Measurements from ENCODE around the gene ALOX12B. TPM values are rescaled to one million over a fixed set of nuclear protein-coding genes. Genes with fewer than 3 reads are reported as not detected.

The ALOX12B gene
- total RNA-seq, 4 donors from 2014 or later: 0.83 TPM; not detected in 3

GRCh38 chr17:8056976-8057625 is 30.4 kb downstream of the ALOX12B start:
- H3K9me3 ChIP-seq: no peaks in the 10 kb centered on the region
- no peaks in the 10 kb centered on the region for H3K36me3 ChIP-seq
- DNase-seq: no peak
- no peak for TF ChIP-seq POLR2A (IDR thresholded peaks at IDR 0.05)
- TF ChIP-seq, protein P1, sequence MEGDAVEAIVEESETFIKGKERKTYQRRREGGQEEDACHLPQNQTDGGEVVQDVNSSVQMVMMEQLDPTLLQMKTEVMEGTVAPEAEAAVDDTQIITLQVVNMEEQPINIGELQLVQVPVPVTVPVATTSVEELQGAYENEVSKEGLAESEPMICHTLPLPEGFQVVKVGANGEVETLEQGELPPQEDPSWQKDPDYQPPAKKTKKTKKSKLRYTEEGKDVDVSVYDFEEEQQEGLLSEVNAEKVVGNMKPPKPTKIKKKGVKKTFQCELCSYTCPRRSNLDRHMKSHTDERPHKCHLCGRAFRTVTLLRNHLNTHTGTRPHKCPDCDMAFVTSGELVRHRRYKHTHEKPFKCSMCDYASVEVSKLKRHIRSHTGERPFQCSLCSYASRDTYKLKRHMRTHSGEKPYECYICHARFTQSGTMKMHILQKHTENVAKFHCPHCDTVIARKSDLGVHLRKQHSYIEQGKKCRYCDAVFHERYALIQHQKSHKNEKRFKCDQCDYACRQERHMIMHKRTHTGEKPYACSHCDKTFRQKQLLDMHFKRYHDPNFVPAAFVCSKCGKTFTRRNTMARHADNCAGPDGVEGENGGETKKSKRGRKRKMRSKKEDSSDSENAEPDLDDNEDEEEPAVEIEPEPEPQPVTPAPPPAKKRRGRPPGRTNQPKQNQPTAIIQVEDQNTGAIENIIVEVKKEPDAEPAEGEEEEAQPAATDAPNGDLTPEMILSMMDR (IDR thresholded peaks at IDR 0.05): no peak
- H3K27me3 ChIP-seq: no peaks in the 10 kb centered on the region
- H3K4me1 ChIP-seq: peaks cover 0 to 16% (median 4%) of the 10 kb centered on the region in 4 donors
- H3K4me3 ChIP-seq: no peak overlapping the region
- H3K27ac ChIP-seq: peak overlapping the region in 3 of 4 donors; percentile 27 to 55 (median 40)

GRCh38 chr17:8056232-8056975 is 31.1 kb downstream of the ALOX12B start:
- Histone ChIP-seq H3K4me3 (no peak overlapping the region), H3K27ac (peak overlapping the region; percentile 27 to 69 (median 46)), H3K4me1 (peaks cover 0 to 16% (median 4%) of the 10 kb centered on the region in 4 donors), H3K36me3 (no peaks in the 10 kb centered on the region), H3K27me3 (no peaks in the 10 kb centered on the region), H3K9me3 (no peaks in the 10 kb centered on the region)
- no peak for TF ChIP-seq POLR2A (IDR thresholded peaks at IDR 0.05)
- TF ChIP-seq, protein P1 (IDR thresholded peaks at IDR 0.05): no peak
- peak; percentile 47 to 88 (median 74) for DNase-seq

GRCh38 chr17:8055851-8056231 is 31.7 kb downstream of the ALOX12B start:
- no peak overlapping the region for H3K4me3 ChIP-seq
- peak in 1 of 3 donors; percentile 39 for DNase-seq
- TF ChIP-seq, protein P1 (IDR thresholded peaks at IDR 0.05): no peak
- no peak for TF ChIP-seq POLR2A (IDR thresholded peaks at IDR 0.05)
- no peaks in the 10 kb centered on the region for H3K9me3 ChIP-seq
- no peaks in the 10 kb centered on the region for H3K36me3 ChIP-seq
- peaks cover 0 to 16% (median 4%) of the 10 kb centered on the region in 4 donors for H3K4me1 ChIP-seq
- H3K27ac ChIP-seq: peak overlapping the region; percentile 27 to 69 (median 46)
- H3K27me3 ChIP-seq: no peaks in the 10 kb centered on the region

GRCh38 chr17:8053600-8053999 is 33.9 kb downstream of the ALOX12B start:
- TF ChIP-seq POLR2A (IDR thresholded peaks at IDR 0.05): no peak
- TF ChIP-seq, protein P1 (IDR thresholded peaks at IDR 0.05): no peak
- Histone ChIP-seq H3K27ac (no peak overlapping the region), H3K36me3 (no peaks in the 10 kb centered on the region), H3K27me3 (no peaks in the 10 kb centered on the region), H3K4me3 (no peak overlapping the region), H3K4me1 (peaks cover 0 to 16% (median 4%) of the 10 kb centered on the region in 4 donors), H3K9me3 (no peaks in the 10 kb centered on the region)
- DNase-seq: peak in 1 of 3 donors; percentile 7

- H3K27me3 ChIP-seq: no peaks in the 10 kb centered on the region
- TF ChIP-seq POLR2A (IDR thresholded peaks at IDR 0.05): no peak
- TF ChIP-seq, protein P1 (IDR thresholded peaks at IDR 0.05): no peak
- H3K4me3 ChIP-seq: no peak overlapping the region
- H3K36me3 ChIP-seq: no peaks in the 10 kb centered on the region
- H3K4me1 ChIP-seq: peaks cover 0 to 16% (median 4%) of the 10 kb centered on the region in 4 donors
- H3K9me3 ChIP-seq: no peaks in the 10 kb centered on the region
- DNase-seq: no peak
- H3K27ac ChIP-seq: no peak overlapping the region
These were observed 35.0 kb downstream of the ALOX12B start for GRCh38 chr17:8052256-8053252.
